ENCODE measurements around the gene TUBA4B. TPM values are rescaled to one million over a fixed set of nuclear protein-coding genes. Genes with fewer than 3 reads are reported as not detected.
A peak's percentile ranks its signal among the peaks of the same experiment; 100 is the strongest.

Gene TUBA4B
- total RNA-seq, 1 experiment from 2014 or later: not detected

- DNase-seq: no peak
- Histone ChIP-seq H3K27me3 (ENCODE audit: insufficient read depth, low read length) (no peaks in the 10 kb centered on the region), H4K8ac (replicated peaks; ENCODE audit: insufficient read length, low read depth, low read length) (no peak overlapping the region), H2BK12ac (ENCODE audit: insufficient read length, low read depth, low read length) (no peak overlapping the region), H2BK15ac (ENCODE audit: low read depth, low read length) (no peak overlapping the region), H3K4me1 (ENCODE audit: insufficient read depth, low read length) (no peaks in the 10 kb centered on the region; the same call in 1 of the 2 replicates), H2BK5ac (ENCODE audit: insufficient read length, low read length) (no peak overlapping the region), H2BK20ac (ENCODE audit: low read depth, low read length, poor library complexity, severe bottlenecking) (no peak overlapping the region), H3K56ac (ENCODE audit: insufficient read length, low read depth, low read length) (no peak overlapping the region), H3K23me2 (ENCODE audit: insufficient read length, low read depth, low read length, poor library complexity, severe bottlenecking) (no peaks in the 10 kb centered on the region), H3K4ac (ENCODE audit: low read depth, low read length) (no peak overlapping the region), H3K23ac (ENCODE audit: insufficient read length, low read depth, low read length) (no peak overlapping the region), H3T11ph (ENCODE audit: low read length) (no peak overlapping the region), H2AFZ (ENCODE audit: low read length) (no peak overlapping the region), H4K91ac (ENCODE audit: insufficient read length, low read depth, low read length) (no peak overlapping the region), H3K14ac (ENCODE audit: insufficient read depth, low read length) (no peak overlapping the region), H3K79me2 (ENCODE audit: insufficient read depth, low read length) (no peaks in the 10 kb centered on the region), H3K27ac (ENCODE audit: insufficient read length, low read depth, low read length) (no peak overlapping the region), H4K5ac (ENCODE audit: insufficient read length, low read depth, low read length) (no peak overlapping the region), H3K9ac (ENCODE audit: extremely low read depth, insufficient read length, low read length) (no peak overlapping the region), H4K20me1 (ENCODE audit: control insufficient read depth, insufficient read depth, insufficient read length) (no peaks in the 10 kb centered on the region), H3K4me2 (ENCODE audit: insufficient read depth, insufficient read length, low read length) (no peak overlapping the region), H2BK120ac (ENCODE audit: low read depth, low read length, poor library complexity, severe bottlenecking) (no peak overlapping the region), H3K9me3 (ENCODE audit: control insufficient read depth, low read depth, low read length) (no peaks in the 10 kb centered on the region), H2AK5ac (ENCODE audit: insufficient read length, low read length) (no peak overlapping the region), H3K79me1 (ENCODE audit: insufficient read depth, low read depth, low read length, poor library complexity, severe bottlenecking) (no peaks in the 10 kb centered on the region), H3K18ac (ENCODE audit: insufficient read length, low read depth, low read length) (no peak overlapping the region)
- no CpG with 5 or more reads among the region's 12 CpGs for WGBS (ENCODE audit: extremely low coverage, insufficient read length, low lambda C conversion rate)
- no peaks in the 10 kb centered on the region for H3K27me3 Mint-ChIP-seq (ENCODE audit: low read depth)
- peaks cover 8 to 13% of the 10 kb centered on the region in 2 experiments for H3K4me1 Mint-ChIP-seq
- peaks cover 4 to 32% (median 17%) of the 10 kb centered on the region in 3 experiments; a peak in 6 of 7 replicates for H3K36me3 Mint-ChIP-seq (ENCODE audit: insufficient read depth in 1 of 3, low read depth in 3 of 3)
- peak overlapping the region in 2 of 3 experiments; percentile 35 to 49; a peak in 2 of 7 replicates for H3K27ac Mint-ChIP-seq
- no peak overlapping the region; a peak in 1 of 5 replicates for H3K4me3 Mint-ChIP-seq
- no peak for TF ChIP-seq CTCF (conservative IDR thresholded peaks at IDR 0.05)
- H3K9me3 Mint-ChIP-seq: no peaks in the 10 kb centered on the region
Measured at GRCh38 chr2:219285373-219285735, 32.3 kb downstream of the TUBA4B start.
